GM18508 (cell line): ENCODE measurements around the gene SPRING1.

ENCODE experiments used
- ATAC-seq: cut with Tn5 transposase; IDR thresholded peaks from one replicate; pipeline ENCODE4 v1.9.1; 2021; ENCODE audit warnings: moderate number of reproducible peaks; ENCODE audit not compliant: insufficient read depth, unreplicated experiment

Gene SPRING1

GRCh38 chr12:116689979-116690744 lies 47.7 kb downstream of the SPRING1 start:
- ATAC-seq = no peak

- no peak for ATAC-seq
These were observed 48.3 kb downstream of the SPRING1 start for GRCh38 chr12:116689521-116689920.
